ENCODE measurements around the gene SLC6A5. TPM values are rescaled to one million over a fixed set of nuclear protein-coding genes. Genes with fewer than 3 reads are reported as not detected.

The SLC6A5 gene
- polyA plus RNA-seq, 1 donor from 2014 or later: not detected

Other genes starting within 250 kb of the SLC6A5 start
- 25.7 TPM for gene HTATIP2, start 235.9 kb upstream of the SLC6A5 start, polyA plus RNA-seq (ENCODE audit: insufficient read depth, low read depth, low replicate concordance)
- gene PRMT3, start 211.9 kb upstream of the SLC6A5 start, polyA plus RNA-seq (ENCODE audit: insufficient read depth, low read depth, low replicate concordance): 5.4 TPM
- gene NELL1, start 70.0 kb downstream of the SLC6A5 start, polyA plus RNA-seq (ENCODE audit: insufficient read depth, low read depth, low replicate concordance): 53.7 TPM